SK-N-MC (cell line): ENCODE measurements around the gene GPATCH8.

Source experiments
- EZH2 ChIP-seq: fragments of 200-600 bp; sonication (generic); IDR thresholded peaks from one replicate; pipeline ENCODE4 v1.6.1; 2017; ENCODE audit warnings: antibody characterized with exemption
- POLR2AphosphoS5 ChIP-seq: IDR thresholded peaks from 2 replicates; pipeline ENCODE4 v1.6.1; 2012; ENCODE audit warnings: mild to moderate bottlenecking, low read depth, low read length, borderline replicate concordance

GRCh38 chr17:44444735-44445105 is 58.5 kb downstream of the GPATCH8 start:
- TF ChIP-seq EZH2, result no peak
- no peak for TF ChIP-seq POLR2AphosphoS5
